Activated CD4-positive, alpha-beta T cell treated with anti-CD3 and anti-CD28 coated beads, Interleukin-2, Interleukin-6, amounts not matched to agents 100 ng/mL and 50 ng/mL, durations not matched to agents 16 hours and 8 hours (primary cell): ENCODE results near the gene INPP5B.

ENCODE experiments used
- DNase-seq: peaks from one replicate; pipeline ENCODE4 v3.0.0-alpha.2; 2020

Gene INPP5B

GRCh38 chr1:37866491-37866890 is 80.4 kb downstream of the INPP5B start:
- no peak for DNase-seq

DNA sequence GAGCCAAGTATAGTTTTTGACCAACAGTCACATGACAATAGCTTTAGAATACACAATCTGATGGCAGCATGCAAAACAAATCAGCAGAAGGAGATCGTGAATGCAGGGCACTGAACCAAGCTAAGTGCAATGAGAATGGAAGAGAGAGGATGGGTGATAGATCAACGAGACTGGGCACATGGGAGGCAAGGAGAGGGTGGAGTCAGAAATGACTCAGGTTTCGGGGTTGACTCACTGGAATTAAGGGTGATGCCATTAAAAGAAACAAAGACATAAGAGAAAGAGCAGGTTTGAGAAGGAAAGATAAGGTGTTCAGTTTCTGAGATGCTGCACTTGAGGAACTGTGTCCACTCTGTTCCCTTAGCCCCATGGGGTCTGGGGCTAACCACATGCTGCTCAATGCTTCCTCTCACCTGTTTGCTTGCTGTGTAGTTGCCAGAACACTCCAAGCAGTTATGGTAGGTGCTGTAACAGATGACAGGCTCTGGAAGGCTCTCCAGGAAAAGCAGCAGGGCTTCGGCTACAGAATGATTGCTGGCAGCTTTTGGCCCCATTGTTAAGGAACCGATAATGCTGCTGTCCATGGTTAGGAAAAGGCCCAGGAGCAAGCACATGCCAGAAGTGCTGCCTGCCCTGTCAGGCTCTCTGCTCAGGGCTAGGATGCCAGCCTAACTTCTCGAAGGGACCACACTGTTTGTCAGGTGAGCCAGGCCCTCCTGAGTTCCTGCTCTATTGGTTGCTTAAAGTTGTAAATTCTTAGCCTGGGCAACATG is 81.3 kb downstream of the INPP5B start:
- peak; percentile 67 for DNase-seq

GRCh38 chr1:37862330-37862729 is 84.5 kb downstream of the INPP5B start:
- DNase-seq: peak; percentile 66

- DNase-seq: no peak
Observed at GRCh38 chr1:37861151-37861550, 85.7 kb downstream of the INPP5B start.

- no peak for DNase-seq
Observed at GRCh38 chr1:37860346-37860666, 86.5 kb downstream of the INPP5B start.

DNA sequence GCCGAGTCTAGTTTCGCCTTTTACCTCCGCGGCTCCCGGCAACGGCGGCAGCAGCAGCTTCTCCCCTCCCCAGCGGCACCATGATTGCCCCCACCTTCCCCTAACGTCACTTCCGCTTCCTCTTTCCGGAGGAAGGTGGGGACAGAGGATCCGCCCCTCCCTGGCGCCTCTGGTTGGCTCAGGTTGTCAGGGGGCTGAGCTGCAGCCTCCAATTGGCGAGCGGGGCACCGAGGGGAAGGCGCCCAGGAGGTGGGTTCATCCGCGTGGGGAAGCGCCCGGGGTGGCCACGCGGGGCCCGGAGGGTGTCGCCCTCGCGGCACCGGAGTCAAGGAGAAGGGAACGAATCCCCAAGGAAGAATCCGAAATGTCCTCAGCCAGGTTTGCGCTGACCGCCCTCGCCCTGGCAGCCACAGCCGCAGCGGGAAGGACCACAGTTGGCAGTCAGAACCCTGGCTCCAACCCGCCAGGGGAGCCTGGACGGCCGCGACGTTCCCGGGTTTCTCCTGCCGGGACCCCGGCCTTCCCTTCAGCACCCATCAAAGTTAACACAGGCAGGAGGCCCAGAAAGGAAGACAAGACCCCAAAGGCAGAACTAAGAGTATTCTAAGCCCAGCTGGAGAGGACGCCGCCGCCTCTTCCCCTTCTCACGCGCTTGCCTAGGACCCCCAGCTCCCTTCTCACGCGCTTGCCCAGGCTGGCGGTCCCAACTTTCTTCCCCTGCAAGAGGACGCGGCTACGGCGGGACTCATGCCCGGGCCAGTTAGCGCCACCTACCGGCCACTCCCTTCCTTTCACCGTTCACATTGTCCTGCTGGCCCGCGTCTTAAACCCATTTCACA is 87.1 kb downstream of the INPP5B start, which contains the start of gene MTF1:
MTF1 (minus strand) TSS at position 86 of the 839 bp plus-strand sequence. CDS start 1,934 bp downstream, outside the sequence.
- peak; percentile 98 for DNase-seq

- DNase-seq: peak; percentile 11
Observed at GRCh38 chr1:37858931-37859506, 87.8 kb downstream of the INPP5B start.

DNA sequence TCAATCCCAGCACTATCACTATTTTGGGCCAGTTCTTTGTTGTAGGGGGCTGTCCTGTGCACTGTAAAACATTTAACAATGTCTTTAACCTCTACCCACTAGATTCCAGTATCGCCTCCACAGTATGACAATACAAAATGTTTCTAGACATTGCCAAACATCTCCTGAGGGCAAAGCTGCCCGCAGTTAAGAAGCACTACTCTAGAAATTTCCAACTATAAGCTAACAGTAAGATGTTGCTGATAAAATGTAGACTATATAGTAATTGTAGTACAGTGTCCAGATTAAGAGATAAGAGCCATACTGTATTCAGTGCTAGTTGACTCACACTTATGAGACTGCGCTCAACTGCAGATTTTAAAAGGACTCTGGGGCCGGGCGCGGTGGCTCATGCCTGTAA is 92.4 kb downstream of the INPP5B start:
- peak; percentile 8 for DNase-seq

DNA sequence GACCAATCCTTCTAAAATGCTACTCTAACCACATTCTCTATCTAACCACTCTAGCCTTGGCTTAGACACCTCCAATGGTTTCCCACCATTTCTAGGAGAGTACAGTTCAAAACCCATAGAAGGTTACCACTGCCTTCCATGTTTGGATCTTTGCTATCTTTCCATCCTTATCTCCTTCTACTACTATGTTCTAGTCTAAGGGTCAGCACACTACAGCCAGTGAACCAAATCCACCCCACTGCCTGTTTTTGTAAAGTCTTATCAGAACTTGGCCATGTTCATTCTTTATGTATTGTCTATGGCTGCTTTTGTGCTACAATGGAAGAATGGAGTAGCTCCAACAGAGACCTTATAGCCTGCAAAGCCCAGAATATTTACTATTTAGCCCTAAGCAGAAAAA is 93.7 kb downstream of the INPP5B start:
- DNase-seq: no peak

DNA sequence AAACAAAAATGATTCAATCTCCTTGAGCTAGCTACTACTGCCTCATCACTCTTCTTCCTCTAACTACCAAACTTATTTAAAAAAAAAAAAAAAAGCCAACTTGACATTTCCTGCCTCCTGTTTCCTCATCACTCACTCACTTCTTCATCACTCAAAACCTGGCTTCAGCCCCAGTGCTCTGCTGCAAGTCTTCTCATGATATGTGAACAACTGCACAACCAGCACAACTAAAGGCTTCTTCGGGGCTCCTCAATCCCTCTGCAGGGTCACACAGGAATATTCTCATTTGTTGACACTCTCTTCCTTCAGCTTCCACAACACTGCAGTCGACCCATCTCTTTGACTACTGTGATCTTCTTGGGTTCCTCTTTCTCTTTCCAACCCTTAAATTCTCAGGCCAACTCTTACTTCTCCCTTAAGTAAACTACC is 95.1 kb downstream of the INPP5B start:
- peak; percentile 17 for DNase-seq

GRCh38 chr1:37851262-37851661 is 95.6 kb downstream of the INPP5B start:
- no peak for DNase-seq

- no peak for DNase-seq
Observed at GRCh38 chr1:37850352-37850955, 96.4 kb downstream of the INPP5B start.

GRCh38 chr1:37849480-37849879 is 97.4 kb downstream of the INPP5B start:
- DNase-seq: no peak

DNA sequence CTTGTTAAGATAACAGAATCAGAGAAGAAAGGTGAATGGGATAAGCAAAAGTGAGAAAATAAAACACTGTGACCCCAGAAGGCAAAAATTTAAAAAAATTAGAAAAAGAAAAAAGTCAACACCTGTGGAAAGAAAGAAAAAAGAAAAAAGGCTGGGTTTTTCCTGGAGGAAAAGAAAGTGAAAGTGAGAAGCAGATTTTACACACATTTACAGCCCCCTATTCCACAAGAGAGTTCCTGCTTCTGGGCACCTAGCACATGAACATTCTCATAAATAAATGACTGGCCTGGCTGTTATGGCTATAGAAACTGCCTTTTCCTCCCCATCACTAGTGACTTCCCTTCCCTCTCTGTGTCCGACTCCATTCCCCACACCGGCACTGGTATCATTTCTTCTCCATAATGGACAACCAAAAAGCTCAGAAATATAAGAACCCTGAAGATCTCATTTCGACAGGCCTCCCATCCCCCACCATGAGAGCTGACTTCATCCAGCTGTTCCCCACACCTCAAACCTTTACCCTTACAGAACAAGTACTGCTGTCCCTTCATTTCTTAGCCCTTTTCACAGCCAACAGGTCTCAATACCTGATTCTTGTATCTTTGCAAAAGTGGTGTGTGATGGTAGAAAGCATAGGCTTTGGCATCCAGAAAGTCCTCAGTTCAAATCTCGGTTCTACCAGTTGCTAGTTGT is 100.1 kb downstream of the INPP5B start:
- no peak for DNase-seq

GRCh38 chr1:37845786-37846185 is 101.1 kb downstream of the INPP5B start:
- DNase-seq: no peak

- no peak for DNase-seq
Observed at GRCh38 chr1:37845049-37845646, 101.7 kb downstream of the INPP5B start.

DNA sequence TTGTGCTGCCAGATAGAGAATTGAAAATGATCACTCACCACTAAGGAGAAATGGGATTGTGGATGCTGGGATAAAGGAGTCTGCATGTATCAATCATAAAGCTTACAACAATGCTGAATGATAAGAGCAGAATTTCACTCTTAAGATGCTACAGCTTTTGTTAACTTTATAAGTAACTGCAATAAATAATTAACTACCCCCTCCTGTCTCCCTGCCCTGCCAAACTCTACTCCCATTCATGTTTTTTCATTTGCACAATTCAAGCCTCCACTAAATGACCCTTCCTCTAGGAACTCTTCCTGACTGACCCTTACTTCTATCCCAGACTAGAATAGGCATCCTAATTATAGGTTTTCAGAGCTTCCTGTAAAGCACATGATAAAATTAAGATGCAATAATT is 102.3 kb downstream of the INPP5B start:
- no peak for DNase-seq

DNA sequence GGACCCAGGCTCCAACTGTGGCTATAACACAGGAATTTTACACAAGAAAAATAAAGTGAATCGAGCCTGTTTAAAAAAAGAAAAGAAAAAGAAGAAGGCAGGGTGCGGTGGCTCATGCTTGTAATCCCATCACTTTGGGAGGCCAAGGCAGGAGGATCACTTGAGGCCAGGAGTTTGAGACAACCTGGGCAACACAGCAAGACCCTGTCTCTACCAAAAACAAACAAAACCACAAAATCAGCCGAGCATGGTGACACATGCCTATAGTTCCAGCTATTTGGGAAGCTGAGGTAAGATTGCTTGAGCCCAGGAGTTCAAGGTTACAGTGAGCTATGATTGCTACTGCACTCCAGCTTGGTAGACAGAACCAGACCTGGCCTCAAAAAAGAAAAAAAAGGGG is 105.2 kb downstream of the INPP5B start:
- no peak for DNase-seq

- DNase-seq: no peak
Observed at GRCh38 chr1:37840711-37841110, 106.1 kb downstream of the INPP5B start.

DNA sequence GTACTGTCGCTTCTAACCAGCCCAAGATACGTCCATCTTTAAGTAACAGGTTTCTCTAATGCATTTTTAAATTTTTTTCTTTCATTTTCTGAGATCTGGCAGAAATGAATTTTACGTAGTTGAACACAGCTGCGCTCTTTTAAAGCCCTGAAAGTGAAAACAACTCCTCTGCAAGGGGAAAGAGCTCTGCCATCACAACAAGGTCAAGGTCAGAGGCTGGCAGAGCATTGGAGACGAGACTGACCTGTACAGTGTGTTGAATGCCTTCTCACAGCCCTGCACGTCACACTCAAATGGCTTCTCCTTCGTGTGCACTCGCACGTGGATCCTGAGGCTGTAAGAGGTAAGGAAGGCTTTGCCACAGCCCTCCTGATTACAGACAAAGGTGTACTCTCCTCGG is 107.2 kb downstream of the INPP5B start:
- no peak for DNase-seq

- DNase-seq: no peak
Observed at GRCh38 chr1:37836788-37837187, 110.1 kb downstream of the INPP5B start.

DNA sequence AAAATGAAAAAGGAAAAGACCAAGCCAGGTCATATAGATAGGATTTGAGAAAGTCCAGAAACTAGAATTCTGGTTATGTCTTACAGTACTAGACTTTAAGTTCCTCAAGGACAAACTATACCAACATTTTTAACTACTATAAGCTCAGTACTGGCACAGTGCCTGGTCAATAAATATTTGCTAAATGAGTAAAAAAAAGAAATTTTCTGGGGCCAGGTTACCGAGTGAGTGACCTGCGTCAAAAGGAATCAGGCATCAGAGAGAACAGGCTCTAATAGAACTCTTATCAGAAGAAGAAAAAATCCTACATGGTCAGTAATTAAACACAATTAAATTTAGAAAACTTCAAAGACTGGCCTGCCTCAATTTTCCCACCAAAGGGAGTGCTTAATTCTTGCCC is 115.0 kb downstream of the INPP5B start:
- no peak for DNase-seq
